Measurements from ENCODE around the gene MIA2. TPM values are rescaled to one million over a fixed set of nuclear protein-coding genes. Genes with fewer than 3 reads are reported as not detected.
A peak's percentile ranks its signal among the peaks of the same experiment; 100 is the strongest.

The MIA2 gene
- total RNA-seq, 1 experiment from 2014 or later = 15.0 TPM

DNA sequence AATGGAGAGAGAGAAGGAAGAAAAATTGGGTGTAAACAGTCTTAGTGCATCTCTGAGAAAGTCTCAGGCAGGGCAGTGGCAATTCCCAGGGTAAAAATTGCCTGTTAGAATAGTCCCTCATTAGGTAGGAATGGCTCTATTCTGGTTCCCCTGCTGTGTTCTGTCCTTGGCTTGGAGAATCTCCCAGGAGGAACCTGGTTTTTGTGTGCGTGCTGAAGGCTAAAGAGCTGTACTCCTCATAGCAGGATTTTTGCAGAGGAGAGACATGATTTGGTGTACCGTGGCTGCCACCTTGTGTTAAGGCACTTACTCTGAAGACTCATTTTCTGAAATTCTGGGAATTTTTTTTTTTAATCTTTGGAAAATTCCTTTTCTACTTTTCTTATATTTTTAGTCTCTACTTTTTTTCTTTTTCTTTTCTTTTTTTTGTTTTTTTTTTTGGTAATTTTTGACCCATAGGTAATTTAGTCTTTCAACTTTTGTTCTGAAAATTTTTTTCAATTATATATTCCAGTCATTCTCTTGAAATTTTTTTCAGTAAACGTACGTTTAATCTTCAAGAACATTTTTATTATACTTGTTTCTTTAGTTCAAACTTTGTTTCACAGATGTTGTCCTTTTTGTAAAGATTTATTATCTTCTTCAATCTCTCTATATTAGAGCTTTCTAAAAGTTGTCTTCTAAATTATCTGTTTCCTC is 134.7 kb downstream of the MIA2 start:
- Mint-ChIP-seq H3K27ac (peak overlapping the region in 2 of 3 experiments; percentile 7 to 64; a peak in 4 of 7 replicates), H3K4me3 (no peak overlapping the region; a peak in 1 of 5 replicates), H3K9me3 (peaks cover 9 to 14% of the 10 kb centered on the region in 2 experiments; a peak in 4 of 5 replicates), H3K27me3 (ENCODE audit: low read depth) (no peaks in the 10 kb centered on the region), H3K36me3 (ENCODE audit: insufficient read depth in 1 of 3, low read depth in 3 of 3) (peaks cover 9 to 21% (median 11%) of the 10 kb centered on the region in 3 experiments; a peak in 6 of 7 replicates), H3K4me1 (peaks cover 39% of the 10 kb centered on the region in 2 experiments)
- Histone ChIP-seq H3K79me2 (ENCODE audit: insufficient read depth, low read length) (no peaks in the 10 kb centered on the region), H3K4me2 (ENCODE audit: insufficient read depth, insufficient read length, low read length) (no peak overlapping the region), H3K18ac (ENCODE audit: insufficient read length, low read depth, low read length) (no peak overlapping the region), H3K27me3 (ENCODE audit: insufficient read depth, low read length) (no peaks in the 10 kb centered on the region), H3K9me3 (ENCODE audit: control insufficient read depth, low read depth, low read length) (no peaks in the 10 kb centered on the region), H2AFZ (ENCODE audit: low read length) (no peak overlapping the region), H3K9ac (ENCODE audit: extremely low read depth, insufficient read length, low read length) (no peak overlapping the region), H2BK15ac (ENCODE audit: low read depth, low read length) (no peak overlapping the region), H3K23me2 (ENCODE audit: insufficient read length, low read depth, low read length, poor library complexity, severe bottlenecking) (no peaks in the 10 kb centered on the region), H4K8ac (replicated peaks; ENCODE audit: insufficient read length, low read depth, low read length) (no peak overlapping the region), H2BK12ac (ENCODE audit: insufficient read length, low read depth, low read length) (no peak overlapping the region), H3K14ac (ENCODE audit: insufficient read depth, low read length) (no peak overlapping the region), H2BK5ac (ENCODE audit: insufficient read length, low read length) (no peak overlapping the region), H3K79me1 (ENCODE audit: insufficient read depth, low read depth, low read length, poor library complexity, severe bottlenecking) (no peaks in the 10 kb centered on the region), H3K4me1 (ENCODE audit: insufficient read depth, low read length) (peaks cover 10% of the 10 kb centered on the region), H3K23ac (ENCODE audit: insufficient read length, low read depth, low read length) (no peak overlapping the region), H2BK20ac (ENCODE audit: low read depth, low read length, poor library complexity, severe bottlenecking) (no peak overlapping the region), H3T11ph (ENCODE audit: low read length) (no peak overlapping the region), H4K5ac (ENCODE audit: insufficient read length, low read depth, low read length) (no peak overlapping the region), H2AK5ac (ENCODE audit: insufficient read length, low read length) (no peak overlapping the region), H4K20me1 (ENCODE audit: control insufficient read depth, insufficient read depth, insufficient read length) (no peaks in the 10 kb centered on the region), H2BK120ac (ENCODE audit: low read depth, low read length, poor library complexity, severe bottlenecking) (no peak overlapping the region), H3K4ac (ENCODE audit: low read depth, low read length) (no peak overlapping the region), H3K27ac (ENCODE audit: insufficient read length, low read depth, low read length) (no peak overlapping the region), H3K56ac (ENCODE audit: insufficient read length, low read depth, low read length) (no peak overlapping the region), H4K91ac (ENCODE audit: insufficient read length, low read depth, low read length) (no peak overlapping the region)
- TF ChIP-seq, protein P1, sequence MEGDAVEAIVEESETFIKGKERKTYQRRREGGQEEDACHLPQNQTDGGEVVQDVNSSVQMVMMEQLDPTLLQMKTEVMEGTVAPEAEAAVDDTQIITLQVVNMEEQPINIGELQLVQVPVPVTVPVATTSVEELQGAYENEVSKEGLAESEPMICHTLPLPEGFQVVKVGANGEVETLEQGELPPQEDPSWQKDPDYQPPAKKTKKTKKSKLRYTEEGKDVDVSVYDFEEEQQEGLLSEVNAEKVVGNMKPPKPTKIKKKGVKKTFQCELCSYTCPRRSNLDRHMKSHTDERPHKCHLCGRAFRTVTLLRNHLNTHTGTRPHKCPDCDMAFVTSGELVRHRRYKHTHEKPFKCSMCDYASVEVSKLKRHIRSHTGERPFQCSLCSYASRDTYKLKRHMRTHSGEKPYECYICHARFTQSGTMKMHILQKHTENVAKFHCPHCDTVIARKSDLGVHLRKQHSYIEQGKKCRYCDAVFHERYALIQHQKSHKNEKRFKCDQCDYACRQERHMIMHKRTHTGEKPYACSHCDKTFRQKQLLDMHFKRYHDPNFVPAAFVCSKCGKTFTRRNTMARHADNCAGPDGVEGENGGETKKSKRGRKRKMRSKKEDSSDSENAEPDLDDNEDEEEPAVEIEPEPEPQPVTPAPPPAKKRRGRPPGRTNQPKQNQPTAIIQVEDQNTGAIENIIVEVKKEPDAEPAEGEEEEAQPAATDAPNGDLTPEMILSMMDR (conservative IDR thresholded peaks at IDR 0.05) = peak; percentile 84
- peak; percentile 80 for DNase-seq
- WGBS (ENCODE audit: extremely low coverage, insufficient read length, low lambda C conversion rate) = no CpG with 5 or more reads among the region's 4 CpGs
